Measurements from ENCODE around the gene FAM83G. TPM values are rescaled to one million over a fixed set of nuclear protein-coding genes. Genes with fewer than 3 reads are reported as not detected.
"Not testable (repeated sequence)": the region's sequence is repeated elsewhere in the genome, so short reads cannot be mapped to it uniquely, and the experiment has no call there.

The FAM83G gene
- total RNA-seq, 1 donor from 2014 or later: 24.2 TPM

- DNase-seq: no peak
These were observed 53.3 kb downstream of the FAM83G start for GRCh38 chr17:18950944-18951905.

GRCh38 chr17:18950346-18950745 is 54.2 kb downstream of the FAM83G start:
- DNase-seq: no peak

DNA sequence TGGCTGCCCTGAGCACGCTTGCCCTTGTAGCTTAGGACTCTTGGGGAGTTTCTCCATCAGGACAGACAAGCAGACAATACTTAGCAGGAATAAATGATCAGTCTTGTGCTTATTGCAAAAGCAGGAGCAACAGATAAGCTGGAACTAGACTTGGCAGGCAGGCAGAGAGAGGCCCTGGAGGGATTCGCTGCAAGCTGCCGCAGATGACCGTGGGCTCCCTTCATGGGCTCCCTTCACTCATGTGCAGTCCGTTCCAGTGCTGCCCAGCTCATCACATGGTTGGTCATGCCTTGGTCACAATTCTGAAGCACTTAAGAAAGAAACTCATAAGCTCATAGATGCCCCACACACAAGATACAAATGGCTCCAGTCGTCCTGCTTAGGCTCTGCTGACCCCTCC is 55.0 kb downstream of the FAM83G start:
- DNase-seq: no peak

DNA sequence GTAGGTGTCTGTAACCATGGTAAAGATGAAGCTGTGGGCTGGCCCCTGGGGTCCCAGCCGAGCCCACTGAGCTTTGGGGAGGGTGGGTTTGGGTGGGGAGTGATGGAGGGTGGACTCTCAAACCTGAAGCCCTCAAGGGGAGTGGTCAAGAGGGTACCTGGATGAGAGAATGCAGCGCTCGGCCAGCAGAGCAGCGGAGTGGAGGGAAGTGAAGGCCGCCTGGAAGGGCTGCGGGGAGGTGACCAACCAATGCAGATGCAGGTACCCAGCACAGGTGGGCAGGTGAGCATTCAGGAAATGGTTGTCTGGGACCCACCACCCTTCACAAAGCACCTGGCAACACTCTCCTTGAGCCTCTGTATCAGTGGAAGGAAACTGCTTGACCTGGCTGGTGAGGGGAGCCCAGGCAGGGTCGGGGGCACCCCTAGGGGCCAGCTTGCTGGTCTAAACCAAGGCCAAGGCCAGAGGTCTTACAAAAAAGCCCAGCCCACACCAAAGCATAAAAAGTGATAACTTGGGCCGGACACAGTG is 56.0 kb downstream of the FAM83G start:
- no peak for DNase-seq

DNA sequence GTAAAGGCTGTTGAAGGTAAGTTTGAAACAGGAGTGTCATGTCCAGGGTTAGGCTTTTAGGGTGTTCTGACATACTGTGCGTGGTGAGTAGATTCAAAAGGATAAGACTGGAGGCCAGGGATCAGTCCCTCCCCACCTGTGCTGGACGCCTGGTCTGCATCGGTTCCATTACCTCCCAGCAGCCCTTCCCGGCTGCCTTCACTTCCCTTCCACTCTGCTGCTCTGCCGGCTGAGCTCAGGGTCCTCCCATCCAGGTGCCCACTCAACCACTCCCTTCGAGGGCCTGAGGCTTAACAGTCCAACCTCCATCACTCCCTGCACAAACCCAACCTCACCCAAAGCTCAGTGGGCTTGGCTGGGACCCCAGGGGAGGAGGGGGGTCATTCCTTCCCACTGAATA is 56.7 kb downstream of the FAM83G start:
- DNase-seq: no peak

- DNase-seq: no peak
These were observed 58.0 kb downstream of the FAM83G start for GRCh38 chr17:18946536-18946935.

GRCh38 chr17:18944646-18945045 is 59.9 kb downstream of the FAM83G start:
- no peak for DNase-seq

DNA sequence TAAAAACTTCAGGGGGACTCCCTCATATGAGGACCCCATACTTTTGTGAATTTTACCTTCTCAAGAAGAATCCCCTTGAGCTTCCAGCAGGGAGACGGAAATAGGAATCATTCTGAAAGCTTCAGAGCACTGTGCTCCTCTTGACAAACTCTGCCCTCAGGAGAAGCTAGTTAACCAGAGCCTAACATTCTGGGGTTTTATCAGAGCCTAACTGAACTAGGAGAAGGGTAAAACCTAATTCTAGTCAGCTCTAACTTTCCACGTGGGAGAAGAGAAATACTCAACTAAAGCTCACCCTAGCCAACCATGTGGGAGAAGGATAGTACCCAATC is 65.9 kb downstream of the FAM83G start:
- DNase-seq: no peak

DNA sequence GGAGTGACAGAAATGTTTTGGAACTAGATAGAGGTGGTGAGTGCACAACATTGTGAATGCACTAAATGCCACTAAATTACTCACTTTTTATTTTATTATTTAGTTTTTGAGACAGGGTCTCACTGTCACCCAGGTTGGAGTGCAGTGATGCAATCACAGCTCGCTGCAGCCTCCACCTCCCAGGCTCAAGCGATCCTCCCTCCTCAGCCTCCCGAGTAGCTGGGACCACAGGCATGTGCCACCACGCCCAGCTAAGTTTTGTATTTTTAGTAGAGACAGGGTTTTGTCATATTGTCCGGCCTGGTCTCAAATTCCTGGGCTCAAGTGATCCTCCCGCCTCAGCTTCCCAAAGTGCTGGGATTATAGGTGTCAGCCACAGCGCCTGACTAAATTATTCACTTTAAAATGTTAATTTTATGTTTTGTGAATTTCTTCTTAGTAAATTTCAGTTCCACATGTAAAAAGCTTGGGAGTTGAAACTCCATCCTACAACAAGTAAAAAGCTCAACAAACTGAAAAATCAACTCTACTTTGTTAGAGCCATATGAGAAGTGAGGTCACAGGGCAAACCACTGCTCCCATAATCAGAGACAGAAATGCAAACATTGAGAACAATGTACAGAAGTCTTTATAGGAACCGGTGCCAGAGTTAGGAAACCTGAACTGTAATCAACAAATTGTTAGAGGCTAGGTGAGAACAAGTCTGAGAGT is 66.4 kb downstream of the FAM83G start:
- no peak for DNase-seq

- no peak for DNase-seq
These were observed 71.2 kb downstream of the FAM83G start for GRCh38 chr17:18933102-18934058.

GRCh38 chr17:18932360-18933055 is 72.1 kb downstream of the FAM83G start:
- no peak for DNase-seq

DNA sequence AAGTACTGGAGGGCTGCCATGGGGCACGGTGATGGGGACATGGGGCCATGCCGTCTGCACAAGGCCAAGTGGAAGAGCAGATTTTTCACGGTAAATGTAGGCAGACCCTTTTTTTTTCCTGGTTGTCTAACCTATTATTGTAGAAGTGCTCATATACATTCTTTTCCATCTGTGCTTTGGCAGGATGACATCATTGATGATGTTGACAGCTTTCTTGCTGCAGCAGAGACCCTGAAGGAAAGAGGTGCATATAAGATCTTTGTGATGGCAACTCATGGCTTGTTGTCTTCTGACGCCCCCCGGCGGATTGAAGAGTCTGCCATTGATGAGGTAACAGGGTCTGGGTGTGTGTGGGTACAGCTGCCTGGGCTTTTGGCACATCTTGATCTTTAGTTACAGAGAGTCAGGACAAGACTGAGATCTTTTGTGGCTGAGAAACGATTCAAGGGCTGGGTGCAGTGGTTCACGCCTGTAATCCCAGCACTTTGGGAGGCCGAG is 75.9 kb downstream of the FAM83G start:
- no peak for DNase-seq

- DNase-seq: no peak
These were observed 79.4 kb downstream of the FAM83G start for GRCh38 chr17:18925187-18925586.

- DNase-seq: not testable (repeated sequence)
These were observed 82.0 kb downstream of the FAM83G start for GRCh38 chr17:18922596-18922995.

DNA sequence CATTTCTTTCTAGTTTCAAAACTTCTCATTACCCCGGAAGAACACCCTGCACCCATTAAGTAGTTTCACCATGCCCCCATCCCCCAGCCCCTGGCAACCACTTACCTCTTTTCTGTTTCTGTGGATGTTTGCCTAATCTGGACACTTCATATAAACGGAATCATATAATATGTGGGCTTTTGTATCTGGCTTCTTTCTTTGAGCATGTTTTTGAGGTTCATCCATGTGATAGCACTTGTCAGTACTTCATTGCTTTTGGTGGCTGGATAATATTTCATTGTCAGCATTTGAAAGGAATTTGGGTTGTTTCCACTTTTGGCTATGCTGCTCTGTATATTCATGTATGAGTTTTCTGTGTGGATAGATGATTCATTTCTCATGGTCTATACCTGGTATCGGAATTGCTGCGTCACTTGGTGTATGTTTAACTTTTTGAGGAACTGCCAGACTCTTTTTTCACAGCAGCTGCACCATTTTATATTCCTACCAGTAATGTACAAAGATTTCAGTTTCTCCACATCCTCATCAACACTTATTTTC is 82.6 kb downstream of the FAM83G start:
- DNase-seq: no peak

GRCh38 chr17:18921485-18921884 is 83.1 kb downstream of the FAM83G start:
- no peak for DNase-seq

DNA sequence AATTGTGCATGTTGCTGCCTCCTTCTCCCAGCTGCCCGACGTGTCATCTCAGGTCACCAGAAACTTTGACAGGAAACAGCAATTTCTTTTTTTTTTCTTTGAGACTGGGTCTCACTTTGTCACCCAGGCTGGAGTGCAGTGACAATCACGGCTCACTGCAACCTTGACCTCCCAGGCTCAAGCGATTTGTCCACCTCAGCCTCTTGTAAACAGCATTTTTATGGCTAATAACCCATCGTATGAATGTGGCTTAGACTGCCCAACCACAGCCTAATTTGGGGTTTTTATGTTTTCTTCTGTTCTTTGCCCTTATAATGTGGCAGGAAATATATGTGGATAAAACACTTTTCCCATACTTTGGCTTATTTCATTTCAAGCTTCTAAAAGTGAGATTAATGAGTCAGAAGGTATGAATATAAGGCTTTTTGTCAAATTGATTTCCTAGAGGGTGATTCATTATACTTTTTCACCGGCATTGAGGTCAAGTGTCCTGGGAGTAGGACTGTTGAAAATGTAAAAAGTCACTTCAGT is 83.6 kb downstream of the FAM83G start:
- no peak for DNase-seq

- no peak for DNase-seq
These were observed 84.6 kb downstream of the FAM83G start for GRCh38 chr17:18919963-18920362.
